SH-SY5Y (cell line): ENCODE data around the gene ARID4B.

Experiments
- GATA2 ChIP-seq: IDR thresholded peaks from 2 replicates; pipeline ENCODE4 v1.6.1; 2011; ENCODE audit warnings: mild to moderate bottlenecking, low read depth, low read length
- GATA3 ChIP-seq: IDR thresholded peaks from 2 replicates; pipeline ENCODE4 v1.6.1; 2011; ENCODE audit warnings: low read depth, mild to moderate bottlenecking, low read length, moderate library complexity

GRCh38 chr1:235131961-235132360, 196.0 kb downstream of the ARID4B start:
- no peak for TF ChIP-seq GATA2
- TF ChIP-seq GATA3, result no peak
